Vagina (tissue), 2 donors: ENCODE data around the gene GNG8.

Source experiments
- POLR2AphosphoS5 ChIP-seq, 2 donors: sonication (generic); formaldehyde crosslinking; IDR thresholded peaks; one replicate each; pipeline ENCODE4 v1.9.0; 2017; ENCODE audit warnings: antibody characterized with exemption in 2 of 2, mild to moderate bottlenecking in 2 of 2, low read depth in 1 of 2; ENCODE audit not compliant: insufficient read depth in 1 of 2
- TF ChIP-seq, protein P1 (sequence below), 3 experiments: fragments of 450-650 bp in 2 of 3; fragments of 200-600 bp in 1 of 3; sonication (generic) in 1 of 3; IDR thresholded peaks; one replicate each; pipeline ENCODE4 v1.5.1; 2017 to 2019; ENCODE audit warnings: antibody characterized with exemption in 3 of 3, mild to moderate bottlenecking in 2 of 3, moderate library complexity in 2 of 3

DNA sequence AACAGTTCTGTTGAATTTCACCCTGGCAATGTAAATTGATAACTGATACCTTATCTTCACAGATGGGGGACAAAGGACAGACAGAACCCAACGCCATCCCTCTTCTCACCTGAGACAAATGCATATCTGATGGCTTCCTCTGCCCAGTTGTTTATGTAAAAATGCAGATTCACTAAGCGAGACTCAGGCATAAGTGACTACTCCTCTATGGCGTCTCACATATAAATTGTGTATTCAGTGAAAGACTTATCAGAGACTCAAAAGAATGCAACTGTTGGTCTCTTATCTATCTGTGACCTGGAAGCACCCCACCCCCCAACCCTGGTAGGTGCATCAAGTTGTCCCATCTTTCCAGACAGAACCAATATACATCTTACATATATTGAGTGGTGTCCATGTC is 48.1 kb downstream of the GNG8 start:
- TF ChIP-seq, protein P1, sequence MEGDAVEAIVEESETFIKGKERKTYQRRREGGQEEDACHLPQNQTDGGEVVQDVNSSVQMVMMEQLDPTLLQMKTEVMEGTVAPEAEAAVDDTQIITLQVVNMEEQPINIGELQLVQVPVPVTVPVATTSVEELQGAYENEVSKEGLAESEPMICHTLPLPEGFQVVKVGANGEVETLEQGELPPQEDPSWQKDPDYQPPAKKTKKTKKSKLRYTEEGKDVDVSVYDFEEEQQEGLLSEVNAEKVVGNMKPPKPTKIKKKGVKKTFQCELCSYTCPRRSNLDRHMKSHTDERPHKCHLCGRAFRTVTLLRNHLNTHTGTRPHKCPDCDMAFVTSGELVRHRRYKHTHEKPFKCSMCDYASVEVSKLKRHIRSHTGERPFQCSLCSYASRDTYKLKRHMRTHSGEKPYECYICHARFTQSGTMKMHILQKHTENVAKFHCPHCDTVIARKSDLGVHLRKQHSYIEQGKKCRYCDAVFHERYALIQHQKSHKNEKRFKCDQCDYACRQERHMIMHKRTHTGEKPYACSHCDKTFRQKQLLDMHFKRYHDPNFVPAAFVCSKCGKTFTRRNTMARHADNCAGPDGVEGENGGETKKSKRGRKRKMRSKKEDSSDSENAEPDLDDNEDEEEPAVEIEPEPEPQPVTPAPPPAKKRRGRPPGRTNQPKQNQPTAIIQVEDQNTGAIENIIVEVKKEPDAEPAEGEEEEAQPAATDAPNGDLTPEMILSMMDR (IDR thresholded peaks at IDR 0.05), result no peak
- no peak for TF ChIP-seq POLR2AphosphoS5 (IDR thresholded peaks at IDR 0.05; ENCODE audit: insufficient read depth in 1 of 2, low read depth in 1 of 2)
